Measurements from ENCODE around the gene ST6GALNAC4.
A peak's percentile ranks its signal among the peaks of the same experiment; 100 is the strongest.

Gene ST6GALNAC4

GRCh38 chr9:127946728-127947127 lies 29.9 kb upstream of the ST6GALNAC4 start:
- DNase-seq (ENCODE audit: low read depth in 3 of 3) = no peak

GRCh38 chr9:127945942-127946341 lies 29.1 kb upstream of the ST6GALNAC4 start:
- no peak for DNase-seq (ENCODE audit: low read depth in 3 of 3)

- no peak for DNase-seq (ENCODE audit: low read depth in 3 of 3)
Measured at GRCh38 chr9:127945338-127945737, 28.5 kb upstream of the ST6GALNAC4 start.

- DNase-seq (ENCODE audit: low read depth in 3 of 3) = no peak
Measured at GRCh38 chr9:127944586-127945218, 27.9 kb upstream of the ST6GALNAC4 start.

GRCh38 chr9:127943731-127944144 lies 26.9 kb upstream of the ST6GALNAC4 start:
- peak; percentile 67 to 81 (median 67) for DNase-seq (ENCODE audit: low read depth in 3 of 3)

- no peak for DNase-seq (ENCODE audit: low read depth in 3 of 3)
Measured at GRCh38 chr9:127943011-127943662, 26.3 kb upstream of the ST6GALNAC4 start.

- DNase-seq (ENCODE audit: low read depth in 3 of 3) = no peak
Measured at GRCh38 chr9:127942216-127943010, 25.6 kb upstream of the ST6GALNAC4 start.

GRCh38 chr9:127941961-127942215 lies 25.0 kb upstream of the ST6GALNAC4 start:
- no peak for DNase-seq (ENCODE audit: low read depth in 3 of 3)

- no peak for DNase-seq (ENCODE audit: low read depth in 3 of 3)
Measured at GRCh38 chr9:127941062-127941960, 24.5 kb upstream of the ST6GALNAC4 start.

- DNase-seq (ENCODE audit: low read depth in 3 of 3) = no peak
Measured at GRCh38 chr9:127940593-127940992, 23.8 kb upstream of the ST6GALNAC4 start.

GRCh38 chr9:127938298-127938690 lies 21.5 kb upstream of the ST6GALNAC4 start:
- DNase-seq (ENCODE audit: low read depth in 3 of 3) = no peak

GRCh38 chr9:127937388-127938297 lies 20.8 kb upstream of the ST6GALNAC4 start, which contains the start of gene DPM2:
DPM2 (minus strand) TSS chr9:127937854; CDS start chr9:127937820, 34 bp downstream.
- DNase-seq (ENCODE audit: low read depth in 3 of 3) = peak; percentile 60 to 80 (median 77)

- no peak for DNase-seq (ENCODE audit: low read depth in 3 of 3)
Measured at GRCh38 chr9:127937056-127937387, 20.2 kb upstream of the ST6GALNAC4 start.

- no peak for DNase-seq (ENCODE audit: low read depth in 3 of 3)
Measured at GRCh38 chr9:127936347-127936852, 19.6 kb upstream of the ST6GALNAC4 start.

GRCh38 chr9:127935765-127936221 lies 19.0 kb upstream of the ST6GALNAC4 start:
- DNase-seq (ENCODE audit: low read depth in 3 of 3) = no peak

- DNase-seq (ENCODE audit: low read depth in 3 of 3) = no peak
Measured at GRCh38 chr9:127934986-127935385, 18.1 kb upstream of the ST6GALNAC4 start.

- DNase-seq (ENCODE audit: low read depth in 3 of 3) = no peak
Measured at GRCh38 chr9:127934248-127934647, 17.4 kb upstream of the ST6GALNAC4 start.

- DNase-seq (ENCODE audit: low read depth in 3 of 3) = no peak
Measured at GRCh38 chr9:127931092-127931881, 14.4 kb upstream of the ST6GALNAC4 start.

GRCh38 chr9:127930231-127931091 lies 13.6 kb upstream of the ST6GALNAC4 start, which contains the start of gene PIP5KL1:
PIP5KL1 (minus strand) TSS chr9:127930777; CDS start chr9:127930752, 25 bp downstream.
- DNase-seq (ENCODE audit: low read depth in 3 of 3) = peak in 2 of 3 donors; percentile 50 to 80
